Spleen (tissue), 7 donors: ENCODE data around the gene LPP.

ENCODE experiments used
- POLR2A ChIP-seq, 3 donors: fragments of 450-650 bp; IDR thresholded peaks; one replicate each; pipeline ENCODE4 v1.5.1; 2017; ENCODE audit warnings: antibody characterized with exemption in 3 of 3, mild to moderate bottlenecking in 1 of 3
- TF ChIP-seq, protein P1 (sequence below), 11 experiments: fragments of 200-600 bp in 7 of 11; fragments of 450-650 bp in 4 of 11; sonication (generic) in 4 of 11; IDR thresholded peaks in 8 of 11; conservative IDR thresholded peaks in 3 of 11; 1 replicate in 7 of 11; 2 replicates in 4 of 11; pipeline versions ENCODE4 v1.4.0 to v1.8.0; 2016 to 2021; ENCODE audit warnings: antibody characterized with exemption in 11 of 11, inconsistent platforms in 4 of 11, mild to moderate bottlenecking in 1 of 11
- donor health status: DM: no; HTN: no; CAD: no; lungs with moderate emphysema.
- donor health status: DM: no; HTN: no; CAD: no.
- donor health status: DM: no; HTN: no; CAD: no.

GRCh38 chr3:188706599-188706998 is 552.6 kb downstream of the LPP start:
- TF ChIP-seq, protein P1, sequence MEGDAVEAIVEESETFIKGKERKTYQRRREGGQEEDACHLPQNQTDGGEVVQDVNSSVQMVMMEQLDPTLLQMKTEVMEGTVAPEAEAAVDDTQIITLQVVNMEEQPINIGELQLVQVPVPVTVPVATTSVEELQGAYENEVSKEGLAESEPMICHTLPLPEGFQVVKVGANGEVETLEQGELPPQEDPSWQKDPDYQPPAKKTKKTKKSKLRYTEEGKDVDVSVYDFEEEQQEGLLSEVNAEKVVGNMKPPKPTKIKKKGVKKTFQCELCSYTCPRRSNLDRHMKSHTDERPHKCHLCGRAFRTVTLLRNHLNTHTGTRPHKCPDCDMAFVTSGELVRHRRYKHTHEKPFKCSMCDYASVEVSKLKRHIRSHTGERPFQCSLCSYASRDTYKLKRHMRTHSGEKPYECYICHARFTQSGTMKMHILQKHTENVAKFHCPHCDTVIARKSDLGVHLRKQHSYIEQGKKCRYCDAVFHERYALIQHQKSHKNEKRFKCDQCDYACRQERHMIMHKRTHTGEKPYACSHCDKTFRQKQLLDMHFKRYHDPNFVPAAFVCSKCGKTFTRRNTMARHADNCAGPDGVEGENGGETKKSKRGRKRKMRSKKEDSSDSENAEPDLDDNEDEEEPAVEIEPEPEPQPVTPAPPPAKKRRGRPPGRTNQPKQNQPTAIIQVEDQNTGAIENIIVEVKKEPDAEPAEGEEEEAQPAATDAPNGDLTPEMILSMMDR (IDR thresholded peaks at IDR 0.05 in 8 of 11, conservative IDR thresholded peaks at IDR 0.05 in 3 of 11): no peak
- TF ChIP-seq POLR2A (IDR thresholded peaks at IDR 0.05): no peak
